ENCODE measurements around the gene IL37. TPM values are rescaled to one million over a fixed set of nuclear protein-coding genes. Genes with fewer than 3 reads are reported as not detected.

Gene IL37
- total and polyA plus RNA-seq, 8 donors = 0.55 TPM; not detected in 7

DNA sequence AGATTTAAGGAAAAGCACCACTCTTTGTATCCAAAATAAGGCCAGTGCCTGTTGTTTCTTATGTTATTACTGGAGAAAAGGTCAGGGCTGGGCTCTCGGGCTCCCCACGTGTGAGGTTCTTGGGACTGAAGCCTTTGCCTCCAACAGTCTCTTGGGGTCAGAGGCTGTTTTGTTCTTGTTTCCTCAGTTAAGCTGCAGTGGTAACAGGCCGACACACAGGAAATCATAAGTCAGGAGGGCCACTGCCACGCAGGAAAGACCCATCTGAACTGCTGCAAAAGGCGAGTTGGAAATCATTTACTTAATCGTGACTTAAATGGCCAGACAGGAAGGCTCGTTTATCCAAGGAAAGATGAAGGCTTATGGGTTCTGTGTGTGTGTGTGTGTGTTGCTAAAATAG, 30.3 kb upstream of the IL37 start:
- Histone ChIP-seq H3K27me3 (no peaks in the 10 kb centered on the region), H3K9me3 (no peaks in the 10 kb centered on the region), H3K36me3 (no peaks in the 10 kb centered on the region), H3K27ac (no peak overlapping the region), H3K4me3 (no peak overlapping the region), H3K4me1 (peaks cover 0 to 15% (median 3%) of the 10 kb centered on the region in 4 donors)
- DNase-seq = no peak
- TF ChIP-seq, protein P1, sequence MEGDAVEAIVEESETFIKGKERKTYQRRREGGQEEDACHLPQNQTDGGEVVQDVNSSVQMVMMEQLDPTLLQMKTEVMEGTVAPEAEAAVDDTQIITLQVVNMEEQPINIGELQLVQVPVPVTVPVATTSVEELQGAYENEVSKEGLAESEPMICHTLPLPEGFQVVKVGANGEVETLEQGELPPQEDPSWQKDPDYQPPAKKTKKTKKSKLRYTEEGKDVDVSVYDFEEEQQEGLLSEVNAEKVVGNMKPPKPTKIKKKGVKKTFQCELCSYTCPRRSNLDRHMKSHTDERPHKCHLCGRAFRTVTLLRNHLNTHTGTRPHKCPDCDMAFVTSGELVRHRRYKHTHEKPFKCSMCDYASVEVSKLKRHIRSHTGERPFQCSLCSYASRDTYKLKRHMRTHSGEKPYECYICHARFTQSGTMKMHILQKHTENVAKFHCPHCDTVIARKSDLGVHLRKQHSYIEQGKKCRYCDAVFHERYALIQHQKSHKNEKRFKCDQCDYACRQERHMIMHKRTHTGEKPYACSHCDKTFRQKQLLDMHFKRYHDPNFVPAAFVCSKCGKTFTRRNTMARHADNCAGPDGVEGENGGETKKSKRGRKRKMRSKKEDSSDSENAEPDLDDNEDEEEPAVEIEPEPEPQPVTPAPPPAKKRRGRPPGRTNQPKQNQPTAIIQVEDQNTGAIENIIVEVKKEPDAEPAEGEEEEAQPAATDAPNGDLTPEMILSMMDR (IDR thresholded peaks at IDR 0.05) = no peak
- no peak for TF ChIP-seq POLR2AphosphoS5 (IDR thresholded peaks at IDR 0.05)
- TF ChIP-seq POLR2A (IDR thresholded peaks at IDR 0.05) = no peak
- no peak for TF ChIP-seq EP300 (IDR thresholded peaks at IDR 0.05)
- WGBS, 5 donors = 60 to 73% (median 64%) methylated on average over 7 of the region's 7 CpGs
- intact Hi-C loops (cut with DNase I; ENCODE audit: low total_unique reads) = no loop called here

DNA sequence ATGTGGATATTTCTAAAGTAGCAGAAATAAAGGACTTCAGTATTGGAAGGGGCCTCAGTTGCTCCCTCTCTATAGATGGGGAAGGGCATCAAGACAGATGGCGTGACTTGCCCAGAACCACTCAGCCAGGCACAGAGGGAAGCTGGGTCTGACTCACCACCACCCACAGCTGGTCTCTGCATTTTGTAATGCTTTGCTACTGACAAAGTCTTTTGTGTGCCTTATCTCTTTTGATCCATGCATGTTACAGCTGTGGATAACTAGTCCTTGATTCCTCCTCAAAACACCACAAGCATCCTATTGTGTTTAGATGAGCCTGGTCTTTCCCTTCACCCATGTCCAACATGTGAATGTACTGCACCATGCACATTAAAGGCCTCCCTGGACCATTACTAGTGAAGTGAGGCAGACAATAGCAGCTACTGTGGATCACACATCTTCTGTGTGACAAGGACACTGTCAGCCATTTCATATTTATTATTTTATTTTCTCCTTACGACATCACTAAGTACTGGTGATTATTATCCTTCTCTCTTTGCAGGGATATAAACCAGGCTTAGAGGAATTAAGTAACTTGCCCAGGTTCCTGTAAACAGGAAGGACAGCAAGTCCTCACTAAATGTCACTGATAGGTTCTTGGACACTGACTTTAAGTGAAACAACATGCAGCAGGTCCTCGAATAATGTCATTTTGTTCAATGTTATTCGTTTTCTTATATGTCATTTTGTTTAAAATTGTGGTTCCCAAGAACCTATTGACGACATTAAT, 29.6 kb upstream of the IL37 start:
- Histone ChIP-seq H3K27ac (no peak overlapping the region), H3K9me3 (no peaks in the 10 kb centered on the region), H3K36me3 (no peaks in the 10 kb centered on the region), H3K4me1 (peaks cover 0 to 15% (median 3%) of the 10 kb centered on the region in 4 donors), H3K4me3 (no peak overlapping the region), H3K27me3 (no peaks in the 10 kb centered on the region)
- TF ChIP-seq, protein P1 (IDR thresholded peaks at IDR 0.05) = no peak
- TF ChIP-seq POLR2AphosphoS5 (IDR thresholded peaks at IDR 0.05) (no peak), POLR2A (IDR thresholded peaks at IDR 0.05) (no peak)
- intact Hi-C loops (cut with DNase I; ENCODE audit: low total_unique reads) = no loop called here
- WGBS, 5 donors = 70 to 82% (median 78%) methylated on average over 5 of the region's 5 CpGs
- no peak for DNase-seq

DNA sequence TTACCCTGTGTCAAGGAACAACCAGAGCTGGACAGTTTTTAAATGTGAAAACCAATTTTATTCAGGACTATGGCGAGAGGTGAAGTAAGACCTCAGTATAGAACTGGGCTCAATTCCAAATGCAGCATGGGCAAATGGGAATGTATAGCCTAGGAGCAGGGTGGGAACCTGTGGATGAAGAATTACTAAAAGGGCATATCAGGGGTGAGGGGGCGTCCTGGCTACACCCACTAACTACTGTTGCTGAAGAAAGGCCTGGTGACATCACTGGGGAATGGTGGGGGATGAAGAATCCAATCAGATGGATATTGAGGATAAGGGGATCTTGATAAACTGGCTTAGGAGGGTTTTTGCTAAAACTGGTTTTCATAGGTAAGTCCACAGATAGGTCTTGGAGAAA, 27.3 kb upstream of the IL37 start:
- H3K4me1 ChIP-seq = peaks cover 0 to 15% (median 3%) of the 10 kb centered on the region in 4 donors
- no peak overlapping the region for H3K27ac ChIP-seq
- DNase-seq = no peak
- H3K27me3 ChIP-seq = no peaks in the 10 kb centered on the region
- H3K36me3 ChIP-seq = no peaks in the 10 kb centered on the region
- intact Hi-C loops (cut with DNase I; ENCODE audit: low total_unique reads) = no loop called here
- 78 to 92% (median 85%) methylated on average over 2 of the region's 2 CpGs for WGBS, 5 donors
- no peak overlapping the region for H3K4me3 ChIP-seq
- TF ChIP-seq EP300 (IDR thresholded peaks at IDR 0.05) (no peak), POLR2A (IDR thresholded peaks at IDR 0.05) (no peak), POLR2AphosphoS5 (IDR thresholded peaks at IDR 0.05) (no peak)
- TF ChIP-seq, protein P1 (IDR thresholded peaks at IDR 0.05) = no peak
- H3K9me3 ChIP-seq = no peaks in the 10 kb centered on the region

DNA sequence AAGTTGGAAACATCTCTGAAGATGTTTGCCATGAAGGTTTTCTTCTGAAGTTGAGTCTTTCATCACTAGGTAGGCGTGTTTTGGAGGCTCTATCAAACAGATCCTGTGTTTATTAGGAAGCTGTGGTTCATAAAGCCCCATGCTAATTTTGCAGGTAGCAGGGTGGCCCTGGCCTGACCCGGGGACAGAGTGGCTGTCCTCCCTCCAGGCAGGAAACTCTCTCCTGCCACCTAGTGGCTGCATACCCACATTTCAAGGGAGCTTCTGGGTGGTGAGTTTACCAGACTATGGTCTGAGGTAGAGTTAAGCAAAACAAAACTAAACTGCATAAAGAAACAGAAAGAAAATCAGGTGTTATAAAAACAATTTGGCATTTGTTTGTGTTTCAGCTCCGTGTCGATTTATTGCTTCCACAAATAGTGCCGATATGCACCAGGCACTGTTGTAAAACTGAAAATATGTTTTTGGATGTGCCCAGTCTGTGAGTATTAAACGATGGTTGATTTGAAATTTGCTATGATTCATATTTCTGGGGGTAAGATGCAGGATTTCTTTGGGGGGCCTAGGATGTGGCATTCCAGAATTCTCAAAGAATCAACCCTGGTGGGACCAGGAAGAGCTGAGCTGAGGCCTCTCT, 26.0 kb upstream of the IL37 start:
- Histone ChIP-seq H3K27me3 (no peaks in the 10 kb centered on the region), H3K27ac (no peak overlapping the region), H3K4me1 (peaks cover 0 to 15% (median 3%) of the 10 kb centered on the region in 4 donors), H3K9me3 (no peaks in the 10 kb centered on the region), H3K4me3 (no peak overlapping the region), H3K36me3 (no peaks in the 10 kb centered on the region)
- 28 to 49% (median 37%) methylated on average over 6 of the region's 6 CpGs for WGBS, 5 donors
- intact Hi-C loops (cut with DNase I; ENCODE audit: low total_unique reads) = no loop called here
- TF ChIP-seq EP300 (IDR thresholded peaks at IDR 0.05) = no peak
- no peak for TF ChIP-seq POLR2AphosphoS5 (IDR thresholded peaks at IDR 0.05)
- TF ChIP-seq, protein P1 (IDR thresholded peaks at IDR 0.05) = peak in 5 of 7 experiments; percentile 39 to 79 (median 64)
- peak; percentile 66 to 79 for DNase-seq
